Stimulated activated CD8-positive, alpha-beta memory T cell treated with anti-CD3 and anti-CD28 coated beads, Interleukin-4, amount 100 ng/mL, for 24 hours (primary cell): Measurements from ENCODE around the gene CLDN3.
"Not testable (repeated sequence)": the region's sequence is repeated elsewhere in the genome, so short reads cannot be mapped to it uniquely, and the experiment has no call there.

ENCODE experiments used
- DNase-seq: peaks from one replicate; pipeline ENCODE4 v3.0.0-alpha.2; 2020; ENCODE audit warnings: low read depth

Gene CLDN3, protein sequence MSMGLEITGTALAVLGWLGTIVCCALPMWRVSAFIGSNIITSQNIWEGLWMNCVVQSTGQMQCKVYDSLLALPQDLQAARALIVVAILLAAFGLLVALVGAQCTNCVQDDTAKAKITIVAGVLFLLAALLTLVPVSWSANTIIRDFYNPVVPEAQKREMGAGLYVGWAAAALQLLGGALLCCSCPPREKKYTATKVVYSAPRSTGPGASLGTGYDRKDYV

GRCh38 chr7:73770002-73770859, at the start of gene CLDN3:
Gene CLDN3 (minus strand): TSS chr7:73770270. CDS start chr7:73770049, 221 bp downstream.
- peak; percentile 5 for DNase-seq

- DNase-seq: no peak
Measured at GRCh38 chr7:73817121-73817520, 47.1 kb upstream of the CLDN3 start.

DNA sequence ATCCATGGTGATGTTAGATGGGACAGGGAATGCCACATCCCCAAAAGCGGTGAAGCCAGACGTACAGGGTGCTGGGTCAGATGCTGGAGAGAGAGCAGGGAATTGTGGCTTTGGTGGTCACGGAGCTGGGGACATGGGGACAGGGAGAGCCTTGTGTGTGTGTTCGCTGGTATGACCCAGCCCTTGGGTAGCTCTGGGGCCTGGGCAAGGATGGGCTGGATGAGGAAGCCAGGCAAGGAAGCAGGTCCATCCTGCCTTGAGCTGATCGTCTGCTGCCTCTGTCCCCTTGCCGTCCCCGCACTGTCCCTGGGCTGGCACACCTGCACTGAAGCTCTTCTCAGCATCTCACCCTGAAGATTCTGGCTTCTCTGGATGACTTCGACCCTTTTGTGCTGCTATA, 45.4 kb upstream of the CLDN3 start:
- DNase-seq: no peak

DNA sequence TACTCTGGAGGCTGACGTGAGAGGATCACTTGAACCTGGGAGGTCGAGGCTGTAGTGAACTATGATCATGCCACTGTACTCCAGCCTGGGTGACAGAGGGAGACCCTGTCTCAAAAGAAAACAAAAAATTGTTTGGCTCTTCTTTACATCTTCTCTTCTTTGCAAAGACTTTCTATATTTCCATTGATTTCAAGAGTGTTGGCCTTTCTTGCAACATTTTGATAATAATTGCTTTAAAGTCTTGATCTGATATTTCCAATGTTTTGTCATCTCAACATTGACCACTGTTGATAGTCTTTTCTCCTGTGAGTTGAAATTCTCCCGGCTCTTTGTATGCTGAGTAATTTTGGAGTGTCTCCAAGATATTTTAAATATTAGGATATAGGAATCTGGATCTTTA, 42.9 kb upstream of the CLDN3 start:
- no peak for DNase-seq

DNA sequence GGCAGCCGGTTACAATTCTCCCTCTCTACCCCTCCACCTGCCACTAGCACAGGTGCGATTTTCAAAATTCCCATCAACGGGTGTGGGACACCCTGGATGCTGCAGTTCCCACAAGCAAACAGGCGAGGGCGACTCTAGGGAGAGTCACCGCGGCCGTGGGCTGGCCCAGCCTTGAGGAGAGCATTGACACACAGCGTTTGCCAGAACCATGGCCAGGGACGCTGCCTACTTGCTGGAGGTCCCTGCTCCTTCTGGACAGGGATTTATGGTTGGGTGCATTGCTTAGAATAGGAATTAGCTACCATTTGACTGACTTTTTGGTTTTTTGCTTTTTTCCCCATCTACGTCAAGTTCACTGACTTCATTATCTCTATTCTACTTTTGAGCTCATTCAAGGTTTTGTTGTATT, 41.7 kb upstream of the CLDN3 start:
- peak; percentile 42 for DNase-seq

DNA sequence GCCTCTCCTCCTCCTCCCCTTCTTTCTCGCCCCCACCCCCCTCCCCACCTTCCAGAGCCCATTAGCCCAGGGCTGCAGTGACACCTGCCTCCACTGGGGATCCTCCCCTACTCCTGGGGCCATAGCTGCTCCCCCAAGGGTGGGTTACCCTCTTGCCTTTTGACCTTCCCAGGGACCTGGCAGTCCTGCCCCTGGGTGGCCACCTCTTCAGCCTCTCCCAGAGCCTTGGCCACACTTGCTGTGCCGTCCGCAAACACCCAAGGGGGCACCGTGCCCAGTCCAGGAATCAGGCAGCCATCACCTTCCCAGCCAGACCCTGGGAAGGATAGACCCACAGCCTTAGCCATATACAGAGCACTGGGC, 40.9 kb upstream of the CLDN3 start:
- DNase-seq: no peak

DNA sequence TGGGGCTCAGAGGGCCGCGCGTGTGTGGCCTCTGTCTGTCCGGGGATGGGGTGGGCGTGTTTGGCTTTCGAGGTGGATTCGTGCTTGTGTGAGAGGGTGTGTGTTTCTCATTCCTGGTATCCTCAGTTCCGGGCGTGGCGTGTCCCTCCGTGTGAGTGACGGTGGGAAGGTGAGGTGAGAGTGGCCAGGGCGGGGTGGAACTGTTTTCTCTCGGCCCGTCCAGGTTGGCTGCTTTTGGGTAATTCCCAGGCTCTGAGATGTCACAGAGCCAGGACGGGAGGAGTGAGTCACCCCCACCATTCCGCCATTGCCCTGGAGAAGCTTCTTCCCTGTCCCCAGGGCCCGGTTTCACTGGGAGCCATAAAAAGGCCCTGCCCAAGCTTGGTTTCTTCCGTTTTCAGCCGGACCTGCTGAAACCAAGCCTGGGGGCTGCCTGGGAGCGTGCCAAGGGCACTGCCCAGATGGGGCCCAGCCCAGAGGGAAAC, 39.4 kb upstream of the CLDN3 start:
- DNase-seq: no peak

GRCh38 chr7:73802459-73802858, 32.4 kb upstream of the CLDN3 start:
- no peak for DNase-seq

- DNase-seq: no peak
Measured at GRCh38 chr7:73801577-73801976, 31.5 kb upstream of the CLDN3 start.

DNA sequence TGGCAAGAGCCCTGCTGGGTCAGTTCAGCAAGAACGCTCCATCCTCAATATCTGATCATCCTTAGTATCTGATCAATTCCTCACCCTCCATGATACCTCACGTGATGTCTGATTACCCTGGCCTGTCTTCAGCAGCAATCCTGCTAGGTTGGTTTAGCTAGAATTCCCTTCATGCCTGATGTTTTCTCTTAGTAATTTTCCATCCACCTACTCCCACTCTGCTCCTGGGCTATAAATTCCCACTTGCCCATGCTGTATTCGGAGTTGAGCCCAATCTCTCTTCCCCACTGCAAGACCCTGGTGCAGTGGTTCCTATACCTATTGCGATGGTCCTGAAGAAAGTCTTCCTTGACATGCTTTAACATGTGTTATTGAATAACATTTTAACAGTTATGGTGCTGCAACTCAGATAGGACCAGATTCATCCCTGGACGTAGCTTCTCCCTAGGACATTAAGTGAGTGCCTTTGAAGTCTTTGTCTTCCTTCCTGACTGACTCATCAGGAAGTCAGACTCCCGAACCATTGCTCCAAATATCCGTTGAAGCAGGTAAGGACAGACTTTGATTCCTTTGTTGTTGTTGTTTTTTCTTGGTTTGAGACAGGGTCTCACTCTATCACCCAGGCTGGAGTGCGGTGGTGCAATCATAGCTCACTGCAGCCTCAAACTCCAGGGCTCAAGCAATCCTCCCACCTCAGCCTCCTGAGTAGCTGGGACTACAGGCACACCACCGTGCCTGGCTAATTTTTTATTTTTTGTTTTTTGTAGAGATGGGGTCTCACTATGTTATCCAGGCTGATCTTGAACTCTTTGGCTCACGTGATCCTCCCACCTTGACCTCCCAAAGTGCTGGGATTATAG, 29.4 kb upstream of the CLDN3 start:
- DNase-seq: no peak

DNA sequence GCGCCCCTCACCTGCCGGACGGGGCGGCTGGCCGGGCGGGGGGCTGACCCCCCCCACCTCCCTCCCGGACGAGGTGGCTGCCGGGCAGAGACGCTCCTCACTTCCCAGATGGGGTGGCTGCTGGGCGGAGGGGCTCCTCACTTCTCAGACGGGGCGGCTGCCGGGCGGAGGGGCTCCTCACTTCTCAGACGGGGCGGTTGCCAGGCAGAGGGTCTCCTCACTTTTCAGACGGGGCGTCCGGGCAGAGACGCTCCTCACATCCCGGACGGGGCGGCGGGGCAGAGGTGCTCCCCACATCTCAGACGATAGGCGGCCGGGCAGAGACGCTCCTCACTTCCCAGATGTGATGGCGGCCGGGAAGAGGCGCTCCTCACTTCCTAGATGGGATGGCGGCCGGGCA, 27.1 kb upstream of the CLDN3 start:
- not testable (repeated sequence) for DNase-seq

DNA sequence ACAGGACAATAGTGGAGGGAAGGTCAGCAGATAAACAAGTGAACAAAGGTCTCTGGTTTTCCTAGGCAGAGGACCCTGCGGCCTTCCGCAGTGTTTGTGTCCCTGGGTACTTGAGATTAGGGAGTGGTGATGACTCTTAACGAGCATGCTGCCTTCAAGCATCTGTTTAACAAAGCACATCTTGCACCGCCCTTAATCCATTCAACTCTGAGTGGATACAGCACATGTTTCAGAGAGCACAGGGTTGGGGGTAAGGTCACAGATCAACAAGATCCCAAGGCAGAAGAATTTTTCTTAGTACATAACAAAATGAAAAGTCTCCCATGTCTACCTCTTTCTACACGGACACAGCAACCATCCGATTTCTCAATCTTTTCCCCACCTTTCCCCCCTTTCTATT, 26.6 kb upstream of the CLDN3 start:
- not testable (repeated sequence) for DNase-seq

DNA sequence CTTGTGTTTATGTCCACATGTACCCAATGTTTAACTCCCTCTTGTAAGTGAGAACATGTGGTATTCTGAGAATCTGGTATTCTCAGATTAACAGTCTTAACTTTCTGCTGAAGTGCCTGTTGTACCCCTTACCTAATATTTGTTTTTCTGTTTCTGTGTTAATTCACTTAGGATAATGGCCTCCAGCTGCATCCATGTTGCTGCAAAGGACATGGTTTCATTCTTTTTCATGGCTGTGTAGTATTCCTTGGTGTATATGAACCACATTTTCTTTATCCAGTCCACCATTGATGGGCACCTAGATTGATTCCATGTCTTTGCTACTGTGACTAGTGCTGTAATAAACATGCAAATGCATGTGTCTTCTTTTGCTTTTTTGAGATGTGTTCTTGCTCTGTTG, 25.1 kb upstream of the CLDN3 start:
- not testable (repeated sequence) for DNase-seq

DNA sequence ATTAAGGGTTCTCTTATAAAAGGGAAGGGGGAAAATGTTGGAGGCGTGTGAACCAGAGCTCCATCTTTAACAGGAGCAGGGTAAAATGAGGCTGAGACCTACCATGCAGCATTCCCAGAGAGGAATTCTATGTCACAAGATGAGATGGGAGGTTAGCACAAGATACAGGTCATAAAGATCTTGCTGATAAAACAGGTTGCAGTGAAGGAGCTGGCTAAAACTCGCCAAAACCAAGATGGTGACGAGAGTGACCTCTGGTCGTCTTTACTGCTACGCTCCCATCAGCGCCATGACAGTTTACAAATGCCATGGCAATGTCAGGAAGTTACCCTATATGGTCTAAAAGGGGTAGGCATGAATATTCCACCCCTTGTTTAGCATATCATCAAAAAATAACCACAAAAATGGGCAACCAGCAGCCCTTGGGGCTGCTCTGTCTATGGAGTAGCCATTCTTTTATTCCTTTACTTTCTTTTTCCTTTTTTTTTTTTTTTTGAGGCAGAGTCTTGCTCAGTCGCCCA, 21.2 kb upstream of the CLDN3 start:
- not testable (repeated sequence) for DNase-seq

GRCh38 chr7:73789051-73789450, 19.0 kb upstream of the CLDN3 start:
- DNase-seq: no peak

GRCh38 chr7:73787786-73788048, 17.6 kb upstream of the CLDN3 start:
- not testable (repeated sequence) for DNase-seq

DNA sequence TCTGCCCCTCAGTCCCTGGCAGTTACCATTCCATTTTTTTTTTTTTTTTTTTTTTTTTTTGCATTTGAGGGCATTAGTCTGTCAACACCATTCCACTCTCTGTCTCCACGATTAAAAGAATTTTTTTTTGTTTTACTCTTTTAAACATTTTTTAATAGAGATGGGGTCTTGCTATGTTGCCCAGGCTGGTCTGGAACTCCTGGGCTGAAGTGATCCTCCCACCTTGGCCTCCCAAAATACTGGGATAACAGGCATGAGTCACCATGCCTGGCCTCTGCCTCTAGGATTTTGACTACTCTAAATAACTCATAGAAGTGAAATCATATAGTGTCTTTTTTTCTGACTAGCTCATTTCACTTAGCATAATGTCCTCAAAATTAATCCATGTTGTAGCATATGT, 16.5 kb upstream of the CLDN3 start:
- no peak for DNase-seq

GRCh38 chr7:73779517-73779916, 9.4 kb upstream of the CLDN3 start:
- no peak for DNase-seq

- DNase-seq: no peak
Measured at GRCh38 chr7:73778801-73779389, 8.8 kb upstream of the CLDN3 start.

- DNase-seq: no peak
Measured at GRCh38 chr7:73774923-73775322, 4.9 kb upstream of the CLDN3 start.

DNA sequence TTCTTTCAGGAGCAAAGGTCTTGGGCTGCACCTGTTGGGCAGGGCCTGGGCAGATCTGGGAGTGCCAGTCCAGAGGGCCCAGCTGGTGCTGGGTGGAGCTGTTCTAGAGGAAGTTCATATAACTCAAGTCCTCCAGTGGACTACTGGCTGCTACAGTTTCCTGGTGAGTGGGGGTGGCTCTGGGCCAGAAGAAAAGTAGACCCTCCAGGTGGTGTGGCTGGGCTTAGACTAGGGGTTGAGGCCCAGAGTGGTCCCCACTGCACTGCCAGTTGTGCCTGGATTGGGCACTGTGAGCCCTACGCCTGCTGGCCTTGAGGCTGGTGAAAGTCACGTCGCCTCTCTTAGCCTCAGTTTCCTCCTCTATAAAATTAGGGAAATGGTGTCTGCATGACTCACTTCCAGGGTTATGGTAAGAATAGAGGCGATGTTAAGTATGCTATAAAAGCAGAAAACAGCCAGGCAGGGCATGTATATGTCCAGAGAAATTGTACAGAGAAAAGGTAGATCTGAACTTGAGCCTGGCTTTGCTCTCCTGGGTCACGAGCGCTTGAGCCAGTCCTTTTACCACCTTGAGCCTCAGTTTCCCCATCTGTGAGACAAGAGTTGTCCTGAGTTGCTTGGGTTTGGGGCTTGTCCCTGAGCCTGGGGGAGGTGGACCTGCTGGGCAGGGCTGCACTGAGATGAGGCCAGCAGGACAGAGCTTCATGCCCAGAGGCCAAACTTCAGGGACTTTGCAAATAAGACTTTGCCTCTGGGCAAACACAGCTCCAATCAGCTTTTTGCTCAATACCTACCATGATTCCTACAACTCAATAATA, 3.8 kb upstream of the CLDN3 start:
- DNase-seq: no peak
